MM.1S (cell line): ENCODE data around the gene CREB5.

Experiments used
- EZH2 ChIP-seq: fragments of 300-600 bp; sonication (generic); optimal IDR thresholded peaks from 2 replicates; pipeline ENCODE3; 2017; ENCODE audit warnings: low read depth, mild to moderate bottlenecking, antibody characterized with exemption, low read length, mixed read lengths
- EZH2phosphoT487 ChIP-seq: fragments of 300-600 bp; sonication (generic); IDR thresholded peaks from 2 replicates; pipeline ENCODE4 v1.6.1; 2018; ENCODE audit warnings: antibody characterized with exemption, low read length
- TF ChIP-seq, protein P1 (sequence below): fragments of 300-600 bp; sonication (generic); IDR thresholded peaks from 2 replicates; pipeline ENCODE4 v1.5.1; 2016; ENCODE audit warnings: antibody characterized with exemption, low read length, mixed read lengths

GRCh38 chr7:28551331-28551730, 139.0 kb downstream of the CREB5 start:
- TF ChIP-seq, protein P1, sequence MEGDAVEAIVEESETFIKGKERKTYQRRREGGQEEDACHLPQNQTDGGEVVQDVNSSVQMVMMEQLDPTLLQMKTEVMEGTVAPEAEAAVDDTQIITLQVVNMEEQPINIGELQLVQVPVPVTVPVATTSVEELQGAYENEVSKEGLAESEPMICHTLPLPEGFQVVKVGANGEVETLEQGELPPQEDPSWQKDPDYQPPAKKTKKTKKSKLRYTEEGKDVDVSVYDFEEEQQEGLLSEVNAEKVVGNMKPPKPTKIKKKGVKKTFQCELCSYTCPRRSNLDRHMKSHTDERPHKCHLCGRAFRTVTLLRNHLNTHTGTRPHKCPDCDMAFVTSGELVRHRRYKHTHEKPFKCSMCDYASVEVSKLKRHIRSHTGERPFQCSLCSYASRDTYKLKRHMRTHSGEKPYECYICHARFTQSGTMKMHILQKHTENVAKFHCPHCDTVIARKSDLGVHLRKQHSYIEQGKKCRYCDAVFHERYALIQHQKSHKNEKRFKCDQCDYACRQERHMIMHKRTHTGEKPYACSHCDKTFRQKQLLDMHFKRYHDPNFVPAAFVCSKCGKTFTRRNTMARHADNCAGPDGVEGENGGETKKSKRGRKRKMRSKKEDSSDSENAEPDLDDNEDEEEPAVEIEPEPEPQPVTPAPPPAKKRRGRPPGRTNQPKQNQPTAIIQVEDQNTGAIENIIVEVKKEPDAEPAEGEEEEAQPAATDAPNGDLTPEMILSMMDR, result no peak
- no peak for TF ChIP-seq EZH2phosphoT487
- TF ChIP-seq EZH2, result no peak
